ENCODE results near the gene TEX35.

The TEX35 gene

DNA sequence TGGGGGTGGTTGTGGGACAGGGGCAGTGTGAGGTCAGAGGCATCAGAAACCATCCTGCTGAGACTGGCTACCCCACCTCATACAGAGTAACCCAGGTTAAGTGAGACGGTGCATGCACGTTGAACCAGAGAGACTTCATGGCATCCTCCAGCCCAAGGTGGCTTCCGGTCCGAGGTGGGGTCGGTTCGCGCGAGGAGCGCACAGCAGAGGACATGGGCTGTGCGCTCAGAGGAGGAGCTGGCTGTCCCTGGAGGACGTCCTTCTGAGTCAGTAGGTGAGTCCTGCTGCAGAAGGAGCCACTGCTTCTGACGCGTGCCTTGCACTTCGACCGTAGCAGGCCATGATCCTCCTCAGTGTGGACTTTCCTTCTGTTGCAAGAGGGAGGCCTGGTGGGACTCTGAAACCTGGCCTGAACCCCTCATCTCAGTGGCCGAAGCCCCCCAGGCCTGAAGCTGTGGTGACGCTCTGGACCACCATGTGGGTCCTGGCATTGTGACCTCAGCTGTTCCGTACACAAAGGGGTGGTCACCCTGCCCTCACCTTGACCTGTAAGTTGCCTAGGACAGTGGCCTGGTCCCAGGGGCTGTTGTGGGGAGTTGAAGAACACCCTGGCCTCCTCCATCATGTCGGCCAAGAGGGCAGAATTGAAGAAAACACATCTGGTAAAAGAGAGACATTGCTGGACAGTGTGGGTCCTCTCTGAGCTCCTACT lies at the start of gene TEX35:
TEX35 (plus strand) TSS at position 544 of the 712 bp plus-strand sequence; CDS start at position 624, 80 bp downstream.
- H3K4me3 ChIP-seq (ENCODE audit: low read depth in 1 of 2, low read length in 2 of 2), result no peak within 1 kb of the TSS
- ATAC-seq (ENCODE audit: insufficient read depth, low read depth) (no peak), DNase-seq (no peak)
- no peaks in the 10 kb centered on the region for H3K4me1 ChIP-seq (ENCODE audit: insufficient read depth, low read length)
- no peak within 1 kb of the TSS for H3K27ac ChIP-seq (ENCODE audit: low read length)
- no peak within 1 kb of the TSS for H3K9ac ChIP-seq (ENCODE audit: low read depth, low read length)
- H4K20me1 ChIP-seq (ENCODE audit: insufficient read depth, low read length), result no peaks in the 10 kb centered on the region
- no peak within 1 kb of the TSS for H2AFZ ChIP-seq (ENCODE audit: low read depth, low read length)
- H3K27me3 ChIP-seq (ENCODE audit: insufficient read depth, low read length, poor library complexity), result peaks cover 4% of the 10 kb centered on the region
- H3K36me3 ChIP-seq (ENCODE audit: insufficient read depth, low read length), result no peaks in the 10 kb centered on the region
- TF ChIP-seq EZH2 (IDR thresholded peaks at IDR 0.05; ENCODE audit: borderline replicate concordance, low read depth, low read length, severe bottlenecking) (no peak), CTCF (IDR thresholded peaks at IDR 0.05; ENCODE audit: borderline replicate concordance, extremely low read depth, low read length, poor library complexity, severe bottlenecking) (no peak)
- H3K9me3 ChIP-seq (ENCODE audit: insufficient read depth, low read length, severe bottlenecking), result no peaks in the 10 kb centered on the region
- no peak within 1 kb of the TSS for H3K4me2 ChIP-seq (ENCODE audit: insufficient read depth, low read length)
- H3K79me2 ChIP-seq (ENCODE audit: insufficient read depth, low read length), result no peaks in the 10 kb centered on the region

DNA sequence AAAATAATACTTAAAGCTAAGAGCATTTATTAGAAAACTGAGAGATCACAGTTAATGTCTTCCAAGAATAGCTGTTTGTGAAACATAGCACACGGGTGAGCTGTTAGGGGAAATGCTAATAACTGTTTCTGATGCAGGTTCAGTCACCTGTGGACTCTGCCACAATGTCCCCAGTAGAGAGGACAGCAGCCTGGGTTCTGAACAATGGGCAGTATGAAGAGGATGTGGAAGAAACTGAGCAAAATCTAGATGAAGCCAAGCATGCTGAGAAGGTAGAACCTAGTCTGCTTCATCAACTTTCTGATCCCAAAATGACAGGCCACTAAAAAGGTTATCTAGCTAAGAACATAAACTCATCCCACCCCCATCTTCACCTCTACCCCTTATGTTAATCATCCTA lies 48.8 kb upstream of the TEX35 start:
- no peaks in the 10 kb centered on the region for H3K36me3 ChIP-seq (ENCODE audit: insufficient read depth, low read length)
- H3K27ac ChIP-seq (ENCODE audit: low read length), result no peak overlapping the region
- no peak overlapping the region for H3K4me3 ChIP-seq (ENCODE audit: low read depth in 1 of 2, low read length in 2 of 2)
- H3K27me3 ChIP-seq (ENCODE audit: insufficient read depth, low read length, poor library complexity), result peaks cover 3% of the 10 kb centered on the region
- ATAC-seq (ENCODE audit: insufficient read depth, low read depth) (no peak), DNase-seq (no peak)
- no peak overlapping the region for H3K9ac ChIP-seq (ENCODE audit: low read depth, low read length)
- no peaks in the 10 kb centered on the region for H4K20me1 ChIP-seq (ENCODE audit: insufficient read depth, low read length)
- no peak overlapping the region for H3K4me2 ChIP-seq (ENCODE audit: insufficient read depth, low read length)
- H3K9me3 ChIP-seq (ENCODE audit: insufficient read depth, low read length, severe bottlenecking), result no peaks in the 10 kb centered on the region
- TF ChIP-seq CTCF (IDR thresholded peaks at IDR 0.05; ENCODE audit: borderline replicate concordance, extremely low read depth, low read length, poor library complexity, severe bottlenecking), result no peak
- no peak overlapping the region for H2AFZ ChIP-seq (ENCODE audit: low read depth, low read length)
- H3K4me1 ChIP-seq (ENCODE audit: insufficient read depth, low read length), result no peaks in the 10 kb centered on the region
- H3K79me2 ChIP-seq (ENCODE audit: insufficient read depth, low read length), result no peaks in the 10 kb centered on the region

DNA sequence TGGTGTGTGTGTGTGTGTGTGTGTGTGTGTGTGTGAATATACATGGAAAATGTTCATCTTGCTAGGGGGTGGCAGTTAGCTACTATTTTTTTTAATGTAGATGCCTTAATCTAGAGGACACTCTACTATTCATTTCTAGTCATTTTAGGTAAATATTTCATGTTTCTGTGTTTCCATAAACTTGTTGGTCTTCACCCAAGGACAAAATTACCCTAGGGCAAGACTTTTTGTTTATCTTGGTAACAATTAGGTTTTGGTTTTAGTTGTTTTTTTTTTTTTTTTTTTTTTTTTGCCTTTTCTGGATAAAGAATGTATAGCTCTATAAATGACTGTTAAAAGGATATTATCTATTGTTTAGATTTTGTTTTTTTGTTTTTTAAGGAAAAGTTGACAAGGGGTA lies 48.3 kb upstream of the TEX35 start:
- DNase-seq (no peak), ATAC-seq (ENCODE audit: insufficient read depth, low read depth) (no peak)
- Histone ChIP-seq H2AFZ (ENCODE audit: low read depth, low read length) (no peak overlapping the region), H3K79me2 (ENCODE audit: insufficient read depth, low read length) (no peaks in the 10 kb centered on the region), H3K9me3 (ENCODE audit: insufficient read depth, low read length, severe bottlenecking) (no peaks in the 10 kb centered on the region), H3K9ac (ENCODE audit: low read depth, low read length) (no peak overlapping the region), H3K4me3 (ENCODE audit: low read depth in 1 of 2, low read length in 2 of 2) (no peak overlapping the region), H3K4me1 (ENCODE audit: insufficient read depth, low read length) (no peaks in the 10 kb centered on the region), H3K4me2 (ENCODE audit: insufficient read depth, low read length) (no peak overlapping the region), H3K36me3 (ENCODE audit: insufficient read depth, low read length) (no peaks in the 10 kb centered on the region), H4K20me1 (ENCODE audit: insufficient read depth, low read length) (no peaks in the 10 kb centered on the region), H3K27me3 (ENCODE audit: insufficient read depth, low read length, poor library complexity) (peaks cover 3% of the 10 kb centered on the region), H3K27ac (ENCODE audit: low read length) (no peak overlapping the region)
- TF ChIP-seq CTCF (IDR thresholded peaks at IDR 0.05; ENCODE audit: borderline replicate concordance, extremely low read depth, low read length, poor library complexity, severe bottlenecking), result no peak

- no peak overlapping the region for H3K9ac ChIP-seq (ENCODE audit: low read depth, low read length)
- no peak overlapping the region for H2AFZ ChIP-seq (ENCODE audit: low read depth, low read length)
- no peak for DNase-seq
- H3K27ac ChIP-seq (ENCODE audit: low read length), result no peak overlapping the region
- no peaks in the 10 kb centered on the region for H3K79me2 ChIP-seq (ENCODE audit: insufficient read depth, low read length)
- TF ChIP-seq CTCF (IDR thresholded peaks at IDR 0.05; ENCODE audit: borderline replicate concordance, extremely low read depth, low read length, poor library complexity, severe bottlenecking) (no peak), EZH2 (IDR thresholded peaks at IDR 0.05; ENCODE audit: borderline replicate concordance, low read depth, low read length, severe bottlenecking) (no peak)
- H3K36me3 ChIP-seq (ENCODE audit: insufficient read depth, low read length), result no peaks in the 10 kb centered on the region
- peaks cover 3% of the 10 kb centered on the region for H3K27me3 ChIP-seq (ENCODE audit: insufficient read depth, low read length, poor library complexity)
- H3K4me2 ChIP-seq (ENCODE audit: insufficient read depth, low read length), result no peak overlapping the region
- no peaks in the 10 kb centered on the region for H4K20me1 ChIP-seq (ENCODE audit: insufficient read depth, low read length)
- no peak for ATAC-seq (ENCODE audit: insufficient read depth, low read depth)
- H3K4me1 ChIP-seq (ENCODE audit: insufficient read depth, low read length), result no peaks in the 10 kb centered on the region
- no peaks in the 10 kb centered on the region for H3K9me3 ChIP-seq (ENCODE audit: insufficient read depth, low read length, severe bottlenecking)
- H3K4me3 ChIP-seq (ENCODE audit: low read depth in 1 of 2, low read length in 2 of 2), result no peak overlapping the region
Measured at GRCh38 chr1:178465011-178465410, 47.9 kb upstream of the TEX35 start.

Data from DND-41 (cell line).